Naive thymus-derived CD8-positive, alpha-beta T cell (primary cell): ENCODE measurements around the gene COG4. TPM values are rescaled to one million over a fixed set of nuclear protein-coding genes. Genes with fewer than 3 reads are reported as not detected.

Source experiments
- ATAC-seq, 2 donors: fragments of 150-1000 bp; cut with Tn5 transposase in 1 of 2; sonication (Bioruptor Pico), chemical (Tn5 transposase) in 1 of 2; 1 replicate in 1 of 2; 2 replicates in 1 of 2; pipeline ENCODE4 v1.10.0; 2021; ENCODE audit warnings: mild to moderate bottlenecking in 2 of 2, moderate library complexity in 2 of 2
- POLR2A ChIA-PET: fragments of 350-600 bp; sonication (Branson Sonifier 250); formaldehyde crosslinking; loops from one replicate; lab custom pipeline; 2021; ENCODE audit warnings: antibody characterized with exemption; lab: Charles Lee
- DNase-seq, 10 donors: peaks; one replicate each; pipeline versions ENCODE4 v3.0.0 to v3.0.0-alpha.2; 2020 to 2022
- H3K27ac Mint-ChIP-seq, 10 donors: one replicate each; pipeline ENCODE4 v1.8.0; 2020 to 2022; ENCODE audit warnings: mild to moderate bottlenecking in 10 of 10, mixed read lengths in 10 of 10, moderate library complexity in 4 of 10, inconsistent platforms in 1 of 10
- H3K27me3 Mint-ChIP-seq, 5 donors: one replicate each; pipeline ENCODE4 v1.8.0; 2021 to 2022; ENCODE audit warnings: mixed read lengths in 5 of 5
- H3K36me3 Mint-ChIP-seq, 3 donors: one replicate each; pipeline ENCODE4 v1.8.0; 2020 to 2022; ENCODE audit warnings: mixed read lengths in 3 of 3, mild to moderate bottlenecking in 2 of 3, inconsistent platforms in 1 of 3
- H3K4me1 Mint-ChIP-seq, 4 donors: one replicate each; pipeline ENCODE4 v1.8.0; 2021 to 2022; ENCODE audit warnings: mixed read lengths in 4 of 4
- H3K4me3 Mint-ChIP-seq, 10 donors: one replicate each; pipeline ENCODE4 v1.8.0; 2020 to 2022; ENCODE audit warnings: mild to moderate bottlenecking in 10 of 10, mixed read lengths in 10 of 10, moderate library complexity in 6 of 10, inconsistent platforms in 1 of 10
- H3K9me3 Mint-ChIP-seq, 9 donors: one replicate each; pipeline ENCODE4 v1.8.0; 2020 to 2022; ENCODE audit warnings: mixed read lengths in 9 of 9, mild to moderate bottlenecking in 3 of 9, inconsistent platforms in 1 of 9, moderate library complexity in 1 of 9
- polyA plus RNA-seq, 3 donors: library from polyadenylated mRNA; unstranded; fragments of 300-500 nt; fragmentation: Illumina TruSeq; gene quantifications; one replicate each; pipeline ENCODE4 v1.2.3, GENCODE V29; 2021
- total RNA-seq, 8 experiments: library from RNA in 2 of 8; stranded (reverse) in 2 of 8; gene quantifications; one replicate each; pipeline ENCODE4 v1.2.3 and lab custom pipeline; 2021 to 2026

The COG4 gene
- total and polyA plus RNA-seq, 5 experiments from 2014 or later: 52.4 to 58.6 (median 57.4) TPM

DNA sequence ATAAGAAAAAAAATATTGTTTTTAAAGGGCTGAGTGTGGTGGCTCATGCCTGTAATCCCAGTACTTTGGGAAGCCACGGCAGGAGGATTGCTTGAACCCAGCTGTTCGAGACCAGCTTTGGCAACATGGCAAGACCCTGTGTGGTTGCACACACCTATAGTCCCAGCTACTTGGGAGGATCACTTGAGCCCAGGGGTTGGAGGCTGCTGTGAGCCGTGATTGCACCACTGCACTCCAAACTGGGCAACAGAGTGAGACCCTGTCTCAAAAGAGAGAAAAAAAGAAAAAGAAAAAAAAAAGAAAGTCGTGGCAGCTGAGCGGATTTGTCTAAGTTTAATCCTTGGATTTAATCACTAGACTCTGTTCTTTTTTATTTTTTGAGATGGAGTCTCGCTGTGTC is 75.3 kb downstream of the COG4 start:
- H3K27ac Mint-ChIP-seq: no peak overlapping the region
- peaks cover 0 to 13% (median 4%) of the 10 kb centered on the region in 4 donors for H3K4me1 Mint-ChIP-seq
- DNase-seq (no peak), ATAC-seq (no peak)
- no peaks in the 10 kb centered on the region for H3K27me3 Mint-ChIP-seq
- H3K9me3 Mint-ChIP-seq: no peaks in the 10 kb centered on the region
- H3K4me3 Mint-ChIP-seq: no peak overlapping the region
- POLR2A ChIA-PET: no interaction called here
- no peaks in the 10 kb centered on the region for H3K36me3 Mint-ChIP-seq

DNA sequence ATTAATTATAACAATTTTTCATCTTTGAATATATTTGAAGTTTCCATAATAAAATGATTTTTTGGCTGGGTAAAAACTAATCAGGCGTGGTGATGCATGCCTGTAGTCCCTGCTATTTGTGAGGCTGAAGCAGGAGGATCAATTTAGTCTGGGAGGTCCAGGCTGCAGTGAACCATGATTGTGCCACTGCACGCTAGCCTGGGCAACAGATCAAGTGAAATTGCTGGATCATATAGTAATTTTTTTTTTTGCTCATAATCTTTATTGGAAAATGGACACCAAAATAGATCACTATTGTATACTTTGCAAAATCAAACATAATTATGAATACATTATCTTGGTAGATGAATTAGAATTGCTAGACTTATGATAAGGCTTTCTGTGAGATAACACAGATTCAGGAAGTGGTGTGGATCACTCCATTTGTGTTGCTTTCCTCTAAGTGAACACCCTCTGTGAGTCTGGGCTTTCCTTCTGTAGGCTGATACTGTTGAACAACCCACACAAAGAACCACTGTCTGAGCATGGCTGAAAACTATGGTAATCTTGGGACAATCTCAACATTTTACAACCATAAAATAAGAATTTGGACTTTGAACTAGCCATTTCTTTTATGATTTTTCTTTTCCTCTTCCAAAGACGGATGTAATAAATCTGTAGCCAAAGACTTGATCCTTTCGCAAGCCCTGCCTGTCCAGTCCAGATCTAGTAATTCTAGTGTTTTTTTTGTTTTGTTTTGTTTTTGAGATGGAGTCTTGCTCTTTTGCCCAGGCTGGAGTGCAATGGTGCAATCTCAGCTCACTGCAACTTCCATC is 78.9 kb downstream of the COG4 start:
- POLR2A ChIA-PET: interaction anchor here (0.8 kb wide), 1 partner anchor 14 kb away, joined by 3 read pairs; no protein-coding TSS in a partner anchor
- H3K4me1 Mint-ChIP-seq: peaks cover 0 to 8% (median 5%) of the 10 kb centered on the region in 4 donors
- H3K9me3 Mint-ChIP-seq: no peaks in the 10 kb centered on the region
- DNase-seq (no peak), ATAC-seq (no peak)
- H3K36me3 Mint-ChIP-seq: no peaks in the 10 kb centered on the region
- H3K27me3 Mint-ChIP-seq: no peaks in the 10 kb centered on the region
- no peak overlapping the region for H3K27ac Mint-ChIP-seq
- H3K4me3 Mint-ChIP-seq: no peak overlapping the region

DNA sequence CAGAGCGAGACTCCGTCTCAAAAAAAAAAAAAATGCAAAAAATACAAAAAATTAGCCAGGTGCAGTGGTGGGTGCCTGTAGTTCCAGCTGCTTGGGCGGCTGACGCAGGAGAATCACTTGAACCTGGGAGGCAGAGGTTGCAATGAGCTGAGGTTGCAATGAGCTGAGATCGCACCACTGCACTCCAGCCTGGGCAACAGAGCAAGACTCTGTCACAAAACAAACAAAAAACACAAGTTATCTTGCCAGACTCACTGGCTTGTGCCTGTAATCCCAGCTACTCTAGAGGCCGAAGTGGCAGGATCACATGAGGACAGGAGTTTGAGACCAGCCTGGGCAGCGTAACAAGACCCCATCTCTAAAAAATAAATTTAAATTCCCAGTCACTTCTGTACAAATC is 81.0 kb downstream of the COG4 start:
- H3K36me3 Mint-ChIP-seq: no peaks in the 10 kb centered on the region
- no peak for DNase-seq
- peaks cover 13 to 22% (median 19%) of the 10 kb centered on the region in 4 donors for H3K4me1 Mint-ChIP-seq
- no peak overlapping the region for H3K27ac Mint-ChIP-seq
- POLR2A ChIA-PET: interaction anchor here (0.8 to 1.4 kb wide), 2 partner anchors 24 to 61 kb away, joined by 5 read pairs; no protein-coding TSS in a partner anchor
- ATAC-seq: no peak
- H3K27me3 Mint-ChIP-seq: no peaks in the 10 kb centered on the region
- H3K4me3 Mint-ChIP-seq: no peak overlapping the region
- H3K9me3 Mint-ChIP-seq: no peaks in the 10 kb centered on the region

DNA sequence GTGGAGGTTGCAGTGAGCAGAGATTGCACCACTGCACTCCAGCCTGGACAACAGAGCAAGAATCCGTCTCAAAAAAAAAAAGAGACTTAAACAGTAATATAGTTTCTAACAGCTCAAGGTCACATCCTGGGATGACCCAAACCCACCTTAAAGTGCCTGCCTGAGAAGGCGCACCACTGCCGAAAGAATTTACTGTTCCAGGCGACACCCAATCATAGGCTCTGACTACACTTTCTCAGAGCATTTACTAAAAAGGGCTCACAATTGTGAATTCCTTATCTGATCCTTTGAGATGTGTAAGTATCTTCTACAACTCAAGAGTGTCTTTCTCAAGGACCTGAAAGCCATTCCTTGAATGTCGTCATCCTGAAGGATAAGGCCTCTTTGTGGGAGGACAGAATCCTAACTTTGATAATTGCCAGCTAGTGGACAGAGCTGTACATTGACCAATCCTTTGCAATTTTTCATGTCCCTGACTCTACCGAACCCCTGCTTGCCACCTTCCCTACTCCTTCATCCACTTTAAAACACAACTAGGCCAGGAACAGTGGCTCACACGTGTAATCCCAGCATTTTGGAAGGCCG is 81.9 kb downstream of the COG4 start:
- Mint-ChIP-seq H3K27ac (no peak overlapping the region), H3K4me1 (peaks cover 15 to 31% (median 27%) of the 10 kb centered on the region in 4 donors), H3K27me3 (no peaks in the 10 kb centered on the region), H3K4me3 (peak overlapping the region in 7 of 10 donors; percentile 8 to 60 (median 23)), H3K9me3 (no peaks in the 10 kb centered on the region), H3K36me3 (no peaks in the 10 kb centered on the region)
- ATAC-seq: no peak
- POLR2A ChIA-PET: interaction anchor here (0.7 to 1.4 kb wide), 2 partner anchors 23 to 43 kb away, joined by 3 to 5 read pairs; no protein-coding TSS in a partner anchor
- DNase-seq: no peak

DNA sequence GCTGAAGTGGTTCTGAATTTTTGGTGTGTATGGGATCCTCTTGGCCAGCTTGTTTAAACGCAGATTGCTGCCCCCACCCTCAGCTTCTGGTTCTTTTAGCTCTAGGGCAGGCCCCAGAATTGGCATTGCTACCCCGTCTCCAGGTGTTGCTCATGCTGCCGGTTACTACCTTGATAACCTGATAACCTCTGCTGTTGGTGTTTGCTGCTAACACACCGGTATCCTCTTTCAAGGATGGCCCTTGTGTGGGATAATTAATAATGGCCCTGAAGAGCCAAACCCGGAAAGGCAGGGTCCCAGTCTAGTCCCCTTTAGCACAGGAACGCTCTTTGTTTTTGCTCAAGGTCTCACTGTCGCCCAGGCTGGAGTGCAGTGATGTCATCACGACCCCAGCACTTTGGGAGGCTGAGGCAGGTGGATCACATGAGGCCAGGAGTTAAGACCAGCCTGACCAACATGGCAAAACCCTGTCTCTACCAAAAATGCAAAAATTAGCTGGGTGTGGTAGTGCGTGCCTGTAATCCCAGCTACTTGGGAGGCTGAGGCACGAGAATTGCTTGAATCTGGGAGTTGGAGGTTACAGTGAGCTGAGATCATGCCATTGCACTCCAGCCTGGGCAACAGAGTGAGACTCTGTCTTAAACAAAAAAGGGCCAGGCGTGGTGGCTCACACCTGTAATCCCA is 83.2 kb downstream of the COG4 start:
- POLR2A ChIA-PET: interaction anchor here (0.6 to 3.4 kb wide), 7 partner anchors 10 to 153 kb away, joined by 3 to 67 read pairs (median 6); partner anchors contain the start of gene FCSK
- peaks cover 17 to 39% (median 30%) of the 10 kb centered on the region in 4 donors for H3K4me1 Mint-ChIP-seq
- H3K36me3 Mint-ChIP-seq: no peaks in the 10 kb centered on the region
- H3K4me3 Mint-ChIP-seq: peak overlapping the region; percentile 88 to 98 (median 96)
- no peaks in the 10 kb centered on the region for H3K9me3 Mint-ChIP-seq
- DNase-seq: no peak
- H3K27me3 Mint-ChIP-seq: no peaks in the 10 kb centered on the region
- H3K27ac Mint-ChIP-seq: peak overlapping the region in 9 of 10 donors; percentile 42 to 95 (median 74)
- no peak for ATAC-seq

DNA sequence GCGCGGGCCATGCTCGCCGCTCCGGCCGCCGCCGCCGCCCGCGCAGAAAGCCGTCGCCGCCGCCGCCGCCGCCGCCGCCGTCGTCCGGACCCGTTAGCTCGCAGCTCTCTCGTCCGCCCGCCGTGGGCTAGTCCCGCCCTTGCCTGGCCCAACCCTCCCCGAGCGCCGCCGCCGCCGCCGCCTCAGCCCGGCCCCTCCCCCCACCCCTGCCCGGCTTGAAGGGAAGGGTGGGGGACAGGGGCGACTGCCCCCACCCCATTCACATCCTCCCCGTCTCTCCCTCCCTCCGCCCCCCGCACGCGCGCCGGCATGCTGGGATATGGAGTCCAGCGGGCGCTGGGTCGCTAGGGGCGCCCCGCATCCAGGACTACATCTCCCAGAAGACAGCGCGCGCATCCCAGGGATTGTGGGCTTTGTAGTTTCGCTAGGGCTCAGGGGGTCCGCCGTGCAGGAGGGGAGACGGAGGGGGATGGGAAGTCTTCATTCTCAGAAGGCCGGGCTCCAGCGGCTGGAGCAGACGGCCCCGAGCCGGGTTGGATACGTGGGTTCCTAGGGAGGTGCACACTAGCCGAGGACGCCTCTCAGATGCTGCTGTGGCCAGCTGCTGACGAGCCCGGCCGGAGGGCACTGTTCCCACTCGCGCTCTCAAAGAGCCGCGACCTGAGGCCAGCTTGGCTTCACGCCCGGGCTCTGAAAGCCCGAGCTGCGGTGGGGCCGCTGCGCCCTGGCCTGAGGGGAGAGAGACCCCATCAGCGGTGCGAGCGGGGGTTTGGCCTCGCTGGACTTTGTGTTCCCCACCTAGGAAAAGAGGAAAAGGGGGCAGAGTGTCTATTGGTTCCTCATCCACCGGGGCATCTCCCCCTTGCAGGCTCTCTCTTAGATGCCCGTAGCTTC is 84.1 kb downstream of the COG4 start, which contains the start of gene ST3GAL2:
ST3GAL2 (minus strand) TSS at position 132 of the 894 bp plus-strand sequence. CDS start 40,570 bp downstream, outside the sequence.
- Mint-ChIP-seq H3K4me1 (peaks cover 17 to 49% (median 35%) of the 10 kb centered on the region in 4 donors), H3K9me3 (no peaks in the 10 kb centered on the region), H3K4me3 (peak within 1 kb of the TSS; percentile 89 to 98 (median 97)), H3K27me3 (no peaks in the 10 kb centered on the region), H3K36me3 (peaks cover 0 to 6% (median 3%) of the 10 kb centered on the region in 3 donors), H3K27ac (peak within 1 kb of the TSS; percentile 83 to 97 (median 96))
- DNase-seq (peak; percentile 87 to 97 (median 91)), ATAC-seq (peak; percentile 91 to 95)
- POLR2A ChIA-PET: interaction anchor here (0.5 to 3.4 kb wide), 15 partner anchors 9 to 152 kb away, joined by 3 to 67 read pairs (median 4); partner anchors contain the start of genes AARS1, DDX19A and FCSK

DNA sequence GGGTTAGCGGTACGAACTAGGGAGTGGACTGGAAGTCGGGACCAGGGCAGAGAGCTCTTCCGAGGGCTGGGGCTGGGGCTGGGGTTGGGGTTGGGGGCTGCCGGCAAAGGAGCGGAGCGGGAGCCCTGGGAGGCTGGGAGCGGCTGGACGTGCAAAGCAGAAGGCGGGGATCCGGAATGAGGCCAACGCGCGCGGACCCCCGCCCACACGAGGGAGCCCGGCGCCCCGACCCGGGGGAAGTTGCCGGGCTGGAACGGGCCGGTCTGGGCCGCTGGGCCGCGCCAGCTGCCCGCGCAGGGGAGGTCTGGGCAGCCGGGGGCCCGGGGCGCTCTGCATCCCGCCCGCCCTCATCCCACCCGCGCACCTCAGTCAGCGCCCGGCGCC is 84.8 kb downstream of the COG4 start:
- Mint-ChIP-seq H3K4me1 (peaks cover 22 to 55% (median 42%) of the 10 kb centered on the region in 4 donors), H3K36me3 (peaks cover 0 to 12% (median 3%) of the 10 kb centered on the region in 3 donors), H3K27me3 (no peaks in the 10 kb centered on the region), H3K27ac (peak overlapping the region in 9 of 10 donors; percentile 80 to 97 (median 95)), H3K9me3 (no peaks in the 10 kb centered on the region), H3K4me3 (peak overlapping the region; percentile 89 to 98 (median 96))
- DNase-seq (peak in 3 of 10 donors; percentile 4 to 31 (median 29)), ATAC-seq (peak; percentile 2 to 5)
- POLR2A ChIA-PET: interaction anchor here (0.5 to 3.4 kb wide), 13 partner anchors 9 to 150 kb away, joined by 3 to 67 read pairs (median 5); partner anchors contain the start of genes AARS1, DDX19A and FCSK

DNA sequence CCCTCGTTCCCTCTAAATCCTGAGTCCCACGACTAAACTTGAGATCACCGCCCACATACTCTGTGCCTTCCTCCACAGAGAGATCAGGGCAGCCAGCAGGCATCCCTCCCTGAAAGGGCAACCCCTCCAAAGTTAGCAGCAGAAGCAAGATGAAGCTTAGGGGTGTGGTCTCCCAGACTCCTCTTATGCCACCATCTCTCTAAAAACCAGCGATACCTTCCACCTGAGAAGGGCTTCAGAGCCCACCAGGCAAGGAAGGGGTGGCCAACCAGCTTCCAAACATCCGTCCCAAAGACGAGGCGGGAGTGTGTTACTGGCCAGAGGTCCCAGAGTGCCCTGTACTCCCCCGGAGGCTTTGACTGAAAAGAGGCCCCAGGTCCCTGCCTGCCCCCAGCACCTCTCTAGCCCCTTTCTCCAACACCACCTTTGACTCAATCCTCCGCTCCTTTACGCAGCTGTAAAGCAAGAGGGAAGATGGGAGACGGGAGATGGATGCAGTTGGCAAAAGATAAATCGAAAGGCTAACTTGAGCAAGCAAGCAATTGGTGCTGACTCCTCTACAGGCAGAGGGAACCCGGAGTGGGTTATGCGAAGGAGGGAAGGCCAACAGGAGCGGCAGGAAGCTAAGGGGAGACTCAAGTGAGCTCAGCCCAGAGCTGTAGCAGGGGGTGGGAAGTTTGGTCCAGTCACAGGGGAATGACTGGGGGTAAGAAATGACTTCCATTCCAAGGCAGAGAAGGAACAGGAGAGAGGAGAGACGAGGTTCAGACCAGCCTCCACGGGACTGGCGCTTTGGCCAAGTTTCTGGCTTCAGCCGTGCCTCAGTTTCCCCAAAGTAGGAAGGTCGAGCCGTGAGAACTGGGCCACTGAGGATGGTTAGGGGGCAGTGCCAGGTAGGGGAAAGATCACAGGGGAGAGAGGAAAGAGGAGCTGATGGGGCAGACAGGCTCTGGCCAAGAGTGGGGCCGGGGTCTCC is 85.5 kb downstream of the COG4 start:
- H3K36me3 Mint-ChIP-seq: peaks cover 0 to 12% (median 3%) of the 10 kb centered on the region in 3 donors
- DNase-seq: peak in 2 of 10 donors; percentile 18 to 20

DNA sequence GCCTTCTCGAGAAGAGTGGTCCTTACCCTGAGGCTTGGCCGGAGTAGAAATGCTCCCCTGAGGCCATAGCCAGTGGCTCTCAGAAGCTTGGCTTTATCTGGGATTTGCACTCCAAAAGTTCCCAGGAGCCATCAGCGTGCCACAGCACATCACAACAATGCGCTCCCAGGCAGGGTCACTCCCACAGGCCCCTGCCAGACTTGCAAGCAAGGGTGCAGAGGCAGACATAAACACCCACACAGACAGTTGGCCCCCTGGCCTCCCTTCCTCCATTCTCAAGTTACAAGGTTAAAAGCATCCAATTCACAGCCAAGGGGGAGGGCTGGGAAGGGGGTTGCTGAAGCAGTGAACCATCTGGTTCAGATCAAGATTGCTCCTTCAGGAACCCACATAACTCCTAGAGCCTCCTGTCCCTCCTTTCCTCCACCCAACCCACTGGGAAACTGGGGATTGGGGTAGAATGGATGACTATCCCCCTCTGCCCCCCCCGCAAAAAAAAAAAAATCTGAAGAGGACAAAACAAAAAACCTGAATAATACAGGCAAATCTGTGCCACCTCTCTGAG is 86.3 kb downstream of the COG4 start:
- Mint-ChIP-seq H3K36me3 (peaks cover 0 to 12% (median 3%) of the 10 kb centered on the region in 3 donors), H3K4me3 (peak overlapping the region; percentile 89 to 98 (median 96)), H3K4me1 (peaks cover 28 to 70% (median 56%) of the 10 kb centered on the region in 4 donors), H3K9me3 (no peaks in the 10 kb centered on the region), H3K27ac (peak overlapping the region; percentile 83 to 97 (median 95)), H3K27me3 (no peaks in the 10 kb centered on the region)
- POLR2A ChIA-PET: interaction anchor here (0.6 to 3.4 kb wide), 7 partner anchors 11 to 351 kb away, joined by 3 to 67 read pairs (median 6); no protein-coding TSS in a partner anchor
- DNase-seq (no peak), ATAC-seq (no peak)

More for the DNA sequence above, 85.5 kb downstream of the COG4 start:
- Mint-ChIP-seq H3K9me3 (no peaks in the 10 kb centered on the region), H3K27ac (peak overlapping the region; percentile 83 to 97 (median 95)), H3K4me1 (peaks cover 28 to 62% (median 49%) of the 10 kb centered on the region in 4 donors), H3K27me3 (no peaks in the 10 kb centered on the region), H3K4me3 (peak overlapping the region; percentile 89 to 98 (median 96))
- no peak for ATAC-seq
- POLR2A ChIA-PET: interaction anchor here (0.5 to 3.4 kb wide), 16 partner anchors 11 to 351 kb away, joined by 3 to 67 read pairs (median 5); partner anchors contain the start of gene DDX19A
